ENCODE results near the gene IFNK.

DNA sequence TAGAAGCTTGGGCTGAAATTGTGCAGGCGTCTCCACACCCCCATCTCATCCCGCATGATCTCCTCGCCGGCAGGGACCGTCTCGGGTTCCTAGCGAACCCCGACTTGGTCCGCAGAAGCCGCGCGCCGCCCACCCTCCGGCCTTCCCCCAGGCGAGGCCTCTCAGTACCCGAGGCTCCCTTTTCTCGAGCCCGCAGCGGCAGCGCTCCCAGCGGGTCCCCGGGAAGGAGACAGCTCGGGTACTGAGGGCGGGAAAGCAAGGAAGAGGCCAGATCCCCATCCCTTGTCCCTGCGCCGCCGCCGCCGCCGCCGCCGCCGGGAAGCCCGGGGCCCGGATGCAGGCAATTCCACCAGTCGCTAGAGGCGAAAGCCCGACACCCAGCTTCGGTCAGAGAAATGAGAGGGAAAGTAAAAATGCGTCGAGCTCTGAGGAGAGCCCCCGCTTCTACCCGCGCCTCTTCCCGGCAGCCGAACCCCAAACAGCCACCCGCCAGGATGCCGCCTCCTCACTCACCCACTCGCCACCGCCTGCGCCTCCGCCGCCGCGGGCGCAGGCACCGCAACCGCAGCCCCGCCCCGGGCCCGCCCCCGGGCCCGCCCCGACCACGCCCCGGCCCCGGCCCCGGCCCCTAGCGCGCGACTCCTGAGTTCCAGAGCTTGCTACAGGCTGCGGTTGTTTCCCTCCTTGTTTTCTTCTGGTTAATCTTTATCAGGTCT is 49.0 kb downstream of the IFNK start, which contains the start of gene C9orf72:
- no peak for TF ChIP-seq CTCF (IDR thresholded peaks at IDR 0.05; ENCODE audit: insufficient read depth, low read length, poor library complexity, severe bottlenecking)
- no peak for TF ChIP-seq EZH2phosphoT487 (conservative IDR thresholded peaks at IDR 0.05; ENCODE audit: low read length)

All from SU-DHL-6 (cell line).